Right lobe of liver (tissue), 4 donors: ENCODE measurements around the gene FBLN2.

ENCODE experiments used
- CTCF ChIP-seq, 4 donors: fragments of 200-600 bp in 3 of 4; fragments of 450-650 bp in 1 of 4; IDR thresholded peaks; one replicate each; pipeline versions ENCODE4 v1.5.1 to v1.8.0; 2016 to 2022; ENCODE audit warnings: antibody characterized with exemption in 4 of 4, mild to moderate bottlenecking in 2 of 4
- POLR2A ChIP-seq: fragments of 450-650 bp; IDR thresholded peaks from one replicate; pipeline ENCODE4 v1.6.1; 2017; ENCODE audit warnings: antibody characterized with exemption, mild to moderate bottlenecking
- donor health status: DM: no; HTN: no; CAD: no.
- donor health status: DM: no; HTN: no; CAD: no.
- donor health status: DM: no; HTN: yes; CAD: no.

GRCh38 chr3:13598926-13599886 lies 50.3 kb downstream of the FBLN2 start:
- TF ChIP-seq CTCF (IDR thresholded peaks at IDR 0.05) (no peak), POLR2A (no peak)
